HG02759 (cell line): ENCODE data around the gene BUD31.
"Not testable (repeated sequence)": the region's sequence is repeated elsewhere in the genome, so short reads cannot be mapped to it uniquely, and the experiment has no call there.

Experiments used
- ATAC-seq: cut with Tn5 transposase; IDR thresholded peaks from one replicate; pipeline ENCODE4 v1.9.1; 2021; ENCODE audit warnings: mild to moderate bottlenecking, moderate library complexity; ENCODE audit not compliant: unreplicated experiment

Gene BUD31

GRCh38 chr7:99428972-99429566 is 20.3 kb downstream of the BUD31 start:
- no peak for ATAC-seq

GRCh38 chr7:99429756-99430155 is 21.0 kb downstream of the BUD31 start:
- ATAC-seq, result no peak

GRCh38 chr7:99431756-99432540 is 23.2 kb downstream of the BUD31 start:
- not testable (repeated sequence) for ATAC-seq

GRCh38 chr7:99433158-99433557 is 24.4 kb downstream of the BUD31 start:
- ATAC-seq, result no peak

- ATAC-seq, result no peak
These were observed 29.3 kb downstream of the BUD31 start for GRCh38 chr7:99437946-99438572.

GRCh38 chr7:99438573-99439480 is 30.1 kb downstream of the BUD31 start, which contains the start of the genes CPSF4 and PTCD1:
TSS of gene CPSF4 (plus strand) at chr7:99438943. CDS start at chr7:99439083, 140 bp downstream.
TSS of gene PTCD1 (minus strand) at chr7:99438798. CDS start at chr7:99435242, 3,556 bp downstream.
- ATAC-seq, result peak; percentile 93

GRCh38 chr7:99440195-99440594 is 31.4 kb downstream of the BUD31 start:
- no peak for ATAC-seq

GRCh38 chr7:99446096-99446495 is 37.3 kb downstream of the BUD31 start:
- ATAC-seq, result no peak

GRCh38 chr7:99447943-99448342 is 39.2 kb downstream of the BUD31 start:
- ATAC-seq, result no peak

- ATAC-seq, result no peak
These were observed 40.1 kb downstream of the BUD31 start for GRCh38 chr7:99448855-99449254.

GRCh38 chr7:99449326-99449725 is 40.6 kb downstream of the BUD31 start:
- ATAC-seq, result no peak

- no peak for ATAC-seq
These were observed 43.2 kb downstream of the BUD31 start for GRCh38 chr7:99451936-99452335.

GRCh38 chr7:99452541-99452940 is 43.8 kb downstream of the BUD31 start:
- ATAC-seq, result no peak

- no peak for ATAC-seq
These were observed 44.3 kb downstream of the BUD31 start for GRCh38 chr7:99453105-99453504.

- ATAC-seq, result no peak
These were observed 47.1 kb downstream of the BUD31 start for GRCh38 chr7:99455874-99456273.

GRCh38 chr7:99456288-99456687 is 47.5 kb downstream of the BUD31 start:
- ATAC-seq, result no peak

- no peak for ATAC-seq
These were observed 48.4 kb downstream of the BUD31 start for GRCh38 chr7:99457050-99457649.

- no peak for ATAC-seq
These were observed 49.1 kb downstream of the BUD31 start for GRCh38 chr7:99457650-99458493.

GRCh38 chr7:99459087-99459486 is 50.3 kb downstream of the BUD31 start:
- ATAC-seq, result no peak

GRCh38 chr7:99460651-99461050 is 51.9 kb downstream of the BUD31 start:
- no peak for ATAC-seq
